ENCODE data around the gene DTYMK.
"Not testable (repeated sequence)": the region's sequence is repeated elsewhere in the genome, so short reads cannot be mapped to it uniquely, and the experiment has no call there.

The DTYMK gene

GRCh38 chr2:241672243-241673188 lies 14.1 kb downstream of the DTYMK start:
- DNase-seq (ENCODE audit: low read depth in 2 of 2, low spot score in 1 of 2): no peak

GRCh38 chr2:241671457-241672240 lies 15.0 kb downstream of the DTYMK start:
- no peak for DNase-seq (ENCODE audit: low read depth in 2 of 2, low spot score in 1 of 2)

- DNase-seq (ENCODE audit: low read depth in 2 of 2, low spot score in 1 of 2): no peak
These were observed 16.1 kb downstream of the DTYMK start for GRCh38 chr2:241670333-241671110.

- DNase-seq (ENCODE audit: low read depth in 2 of 2, low spot score in 1 of 2): no peak
These were observed 17.8 kb downstream of the DTYMK start for GRCh38 chr2:241668839-241669238.

GRCh38 chr2:241668354-241668753 lies 18.3 kb downstream of the DTYMK start:
- no peak for DNase-seq (ENCODE audit: low read depth in 2 of 2, low spot score in 1 of 2)

GRCh38 chr2:241666627-241667400 lies 19.8 kb downstream of the DTYMK start:
- no peak for DNase-seq (ENCODE audit: low read depth in 2 of 2, low spot score in 1 of 2)

GRCh38 chr2:241665731-241666440 lies 20.7 kb downstream of the DTYMK start:
- no peak for DNase-seq (ENCODE audit: low read depth in 2 of 2, low spot score in 1 of 2)

- not testable (repeated sequence) for DNase-seq (ENCODE audit: low read depth in 2 of 2, low spot score in 1 of 2)
These were observed 23.9 kb downstream of the DTYMK start for GRCh38 chr2:241662731-241663130.

- DNase-seq (ENCODE audit: low read depth in 2 of 2, low spot score in 1 of 2): no peak
These were observed 25.9 kb downstream of the DTYMK start for GRCh38 chr2:241660593-241661213.

- no peak for DNase-seq (ENCODE audit: low read depth in 2 of 2, low spot score in 1 of 2)
These were observed 27.4 kb downstream of the DTYMK start for GRCh38 chr2:241659150-241659739.

- no peak for DNase-seq (ENCODE audit: low read depth in 2 of 2, low spot score in 1 of 2)
These were observed 28.3 kb downstream of the DTYMK start for GRCh38 chr2:241658296-241658695.

- DNase-seq (ENCODE audit: low read depth in 2 of 2, low spot score in 1 of 2): no peak
These were observed 28.8 kb downstream of the DTYMK start for GRCh38 chr2:241657786-241658254.

- DNase-seq (ENCODE audit: low read depth in 2 of 2, low spot score in 1 of 2): no peak
These were observed 30.3 kb downstream of the DTYMK start for GRCh38 chr2:241656190-241656741.

GRCh38 chr2:241655516-241656189 lies 31.0 kb downstream of the DTYMK start:
- no peak for DNase-seq (ENCODE audit: low read depth in 2 of 2, low spot score in 1 of 2)

GRCh38 chr2:241654551-241654950 lies 32.1 kb downstream of the DTYMK start:
- DNase-seq (ENCODE audit: low read depth in 2 of 2, low spot score in 1 of 2): no peak

- no peak for DNase-seq (ENCODE audit: low read depth in 2 of 2, low spot score in 1 of 2)
These were observed 33.3 kb downstream of the DTYMK start for GRCh38 chr2:241653210-241653750.

GRCh38 chr2:241652722-241653121 lies 33.9 kb downstream of the DTYMK start:
- DNase-seq (ENCODE audit: low read depth in 2 of 2, low spot score in 1 of 2): no peak

- DNase-seq (ENCODE audit: low read depth in 2 of 2, low spot score in 1 of 2): no peak
These were observed 34.5 kb downstream of the DTYMK start for GRCh38 chr2:241652142-241652541.

Measured in stimulated activated CD8-positive, alpha-beta memory T cell treated with anti-CD3 and anti-CD28 coated beads, Interleukin-4, amount 100 ng/mL, for 4 hours (primary cell).